GM19438 (cell line): ENCODE data around the gene SKOR1.

Source experiments
- ATAC-seq: cut with Tn5 transposase; IDR thresholded peaks from one replicate; pipeline ENCODE4 v1.9.1; 2021; ENCODE audit warnings: low read depth; ENCODE audit not compliant: unreplicated experiment

The SKOR1 gene

DNA sequence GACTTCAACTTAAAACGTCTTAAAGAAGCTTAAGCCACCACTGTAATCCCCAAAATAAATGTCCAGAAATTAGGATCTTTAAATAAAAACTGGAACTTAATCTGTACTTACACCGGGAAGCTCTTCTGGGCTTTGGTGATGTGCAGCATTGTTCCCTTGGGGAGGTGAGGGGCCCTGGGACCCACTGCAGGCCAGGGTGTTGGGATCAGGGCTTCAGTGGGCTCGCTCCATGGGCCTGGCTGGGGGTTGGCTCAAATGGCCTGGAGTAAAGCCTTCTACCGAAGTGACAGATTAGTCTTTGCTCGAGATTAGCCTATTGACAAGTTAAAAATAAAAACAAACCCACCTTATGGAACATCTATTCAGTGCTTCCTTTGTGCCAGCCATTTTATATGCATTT is 20.7 kb downstream of the SKOR1 start:
- ATAC-seq: no peak

DNA sequence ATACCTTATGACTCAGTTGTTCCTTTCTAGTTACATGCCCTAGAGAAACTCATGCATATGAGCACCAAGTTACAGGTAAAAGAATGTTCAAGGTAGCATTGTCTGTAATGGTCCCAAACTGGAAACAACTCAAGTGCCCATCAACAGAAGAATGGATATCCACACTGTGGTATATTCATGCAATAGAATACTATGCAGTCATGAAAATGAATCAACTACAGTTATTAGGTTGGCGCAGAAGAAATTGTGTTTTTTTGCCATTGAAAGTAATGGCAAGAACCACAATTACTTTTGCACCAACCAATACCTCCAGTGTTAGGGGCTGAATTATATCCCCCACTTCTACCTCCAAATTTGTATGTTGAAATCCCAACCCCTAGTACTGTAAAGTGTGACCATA is 24.2 kb downstream of the SKOR1 start:
- ATAC-seq: no peak

DNA sequence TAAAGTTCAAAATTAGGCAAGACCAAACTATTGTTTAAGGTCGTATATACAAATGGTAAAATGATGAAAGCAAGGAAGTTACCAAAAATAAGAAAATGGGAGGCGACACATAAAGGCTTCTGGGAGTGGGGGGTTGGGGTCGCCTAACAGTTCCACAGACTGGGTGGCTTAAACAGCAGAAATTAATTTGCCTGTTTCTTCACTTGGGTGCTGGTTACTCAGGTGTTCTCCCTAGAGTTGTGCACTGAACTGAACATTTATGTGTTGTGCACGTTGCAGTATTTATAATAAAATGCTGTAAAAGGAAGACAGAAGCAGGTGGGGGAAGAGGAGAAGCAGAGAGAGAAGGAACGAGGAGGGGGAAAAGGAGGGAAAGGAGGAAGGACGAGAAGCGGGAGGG is 25.0 kb downstream of the SKOR1 start:
- ATAC-seq: no peak

DNA sequence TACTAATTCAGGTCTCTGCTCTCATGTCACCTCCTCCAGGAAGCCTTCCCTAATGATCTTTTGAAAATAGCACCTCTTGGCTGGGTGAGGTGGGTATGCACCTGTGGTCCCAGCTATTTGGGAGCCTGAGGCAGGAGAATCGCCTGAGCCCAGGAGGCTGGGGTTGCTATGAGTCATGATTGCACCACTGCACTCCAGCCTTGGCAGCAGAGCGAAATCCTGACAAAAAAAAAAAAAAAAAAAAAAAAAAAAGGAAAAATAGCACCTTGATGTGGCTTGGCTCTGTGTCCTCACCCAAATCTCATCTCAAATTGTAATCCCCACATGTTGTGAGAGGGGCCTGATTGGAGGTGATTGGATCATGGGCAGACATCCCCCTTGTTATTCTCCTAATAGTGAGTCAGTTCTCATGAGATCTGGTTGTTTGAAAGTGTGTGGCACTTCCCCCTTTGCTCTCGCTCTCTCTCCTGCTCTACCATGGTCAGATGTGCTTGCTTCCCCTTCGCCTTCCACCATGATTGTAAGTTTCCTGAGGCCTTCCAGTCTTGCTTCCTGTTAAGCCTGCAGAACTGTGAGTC is 25.8 kb downstream of the SKOR1 start:
- no peak for ATAC-seq

DNA sequence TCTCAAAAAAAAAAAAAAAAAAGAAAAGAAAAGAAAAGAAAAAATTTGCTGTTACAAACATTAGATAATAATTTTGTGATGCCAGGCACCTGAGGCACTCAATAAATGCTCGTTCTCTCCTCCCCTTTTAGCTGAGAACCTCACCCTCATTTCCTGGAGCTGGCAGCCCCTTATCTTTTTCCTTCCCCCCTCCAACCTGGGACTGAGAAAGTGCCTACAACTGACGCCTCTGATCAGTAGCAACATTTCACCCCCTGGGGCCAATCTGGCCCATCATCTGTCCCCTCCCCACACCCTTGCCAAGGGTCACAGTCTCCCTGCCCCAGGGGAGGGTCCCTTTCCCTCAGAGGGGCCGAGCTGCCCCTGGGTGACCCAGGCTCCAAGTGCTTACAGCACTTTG is 27.1 kb downstream of the SKOR1 start:
- no peak for ATAC-seq

DNA sequence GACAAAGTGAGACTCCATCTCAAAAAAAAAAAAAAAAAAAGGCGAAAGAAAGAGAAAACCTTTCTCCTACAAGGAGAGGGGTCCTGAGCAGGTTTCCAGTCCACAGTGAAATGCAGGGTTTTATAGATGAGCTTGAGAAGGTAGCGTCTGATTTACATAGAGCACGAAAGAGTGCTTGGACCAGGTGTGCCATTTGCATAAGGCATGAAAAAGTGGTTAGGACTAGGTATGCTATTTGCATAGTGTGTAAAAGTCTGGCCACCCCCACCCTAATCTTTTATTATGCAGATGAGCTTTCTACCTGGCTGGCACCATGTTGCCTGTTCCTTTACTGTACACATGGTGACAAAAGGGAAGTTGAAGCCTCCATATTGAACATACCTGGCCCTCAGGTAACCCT is 28.1 kb downstream of the SKOR1 start:
- ATAC-seq: no peak

DNA sequence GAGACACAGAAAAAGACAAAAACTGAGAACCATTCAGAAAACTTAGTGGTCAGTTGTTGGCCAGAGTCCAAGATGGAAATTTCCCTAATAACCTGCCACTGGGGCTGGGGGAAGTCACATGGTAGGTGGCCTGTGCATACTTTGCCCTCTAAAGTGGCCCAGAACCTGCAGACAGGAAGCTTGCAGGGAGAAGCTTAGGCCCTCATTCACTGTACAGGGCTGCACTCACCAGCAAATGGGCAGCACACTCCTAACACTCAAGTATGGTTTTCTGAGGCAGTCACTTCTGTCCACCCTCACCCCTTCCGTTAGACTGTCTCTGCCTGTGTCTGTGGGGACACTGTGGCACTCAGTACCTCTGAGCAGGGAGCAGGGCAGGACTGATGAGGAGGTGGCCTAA is 29.0 kb downstream of the SKOR1 start:
- no peak for ATAC-seq

DNA sequence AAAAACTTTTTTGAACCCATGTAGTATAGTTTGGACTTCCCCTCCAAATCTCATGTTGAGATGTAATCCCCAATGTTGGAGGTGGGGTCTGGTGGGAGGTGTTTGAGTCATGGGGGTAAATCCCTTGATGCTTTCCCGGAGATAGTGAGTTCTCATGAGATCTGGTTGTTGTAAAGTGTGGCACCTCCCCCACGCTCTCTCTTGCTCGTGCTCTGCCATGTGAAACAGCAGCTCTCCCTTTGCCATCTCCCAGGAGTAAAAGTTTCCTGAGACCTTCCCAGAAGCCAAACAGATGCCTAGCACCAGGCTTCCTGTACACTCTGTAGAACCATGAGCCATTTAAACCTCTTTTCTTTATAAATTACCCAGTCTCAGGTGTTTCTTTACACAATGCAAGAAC is 30.5 kb downstream of the SKOR1 start:
- no peak for ATAC-seq

DNA sequence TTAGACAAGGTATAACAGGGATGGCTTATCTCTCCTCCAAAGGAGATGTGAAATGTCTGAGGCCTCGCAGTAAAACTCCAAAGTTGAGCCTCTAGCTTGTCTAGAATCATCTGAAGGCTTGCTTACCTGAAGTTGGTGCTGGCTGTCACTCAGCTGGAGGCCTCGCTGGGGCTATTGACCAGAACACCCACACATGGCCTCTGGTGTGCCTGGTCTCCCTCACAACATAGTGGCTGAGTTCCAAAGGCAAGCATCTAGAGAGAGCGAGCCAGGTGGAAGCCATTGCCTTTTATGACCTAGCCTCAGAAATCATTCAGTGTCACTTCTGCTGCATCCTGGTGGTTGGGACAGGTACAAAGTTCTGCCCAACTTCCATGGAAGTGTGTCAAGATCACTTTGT is 31.9 kb downstream of the SKOR1 start:
- ATAC-seq: no peak

DNA sequence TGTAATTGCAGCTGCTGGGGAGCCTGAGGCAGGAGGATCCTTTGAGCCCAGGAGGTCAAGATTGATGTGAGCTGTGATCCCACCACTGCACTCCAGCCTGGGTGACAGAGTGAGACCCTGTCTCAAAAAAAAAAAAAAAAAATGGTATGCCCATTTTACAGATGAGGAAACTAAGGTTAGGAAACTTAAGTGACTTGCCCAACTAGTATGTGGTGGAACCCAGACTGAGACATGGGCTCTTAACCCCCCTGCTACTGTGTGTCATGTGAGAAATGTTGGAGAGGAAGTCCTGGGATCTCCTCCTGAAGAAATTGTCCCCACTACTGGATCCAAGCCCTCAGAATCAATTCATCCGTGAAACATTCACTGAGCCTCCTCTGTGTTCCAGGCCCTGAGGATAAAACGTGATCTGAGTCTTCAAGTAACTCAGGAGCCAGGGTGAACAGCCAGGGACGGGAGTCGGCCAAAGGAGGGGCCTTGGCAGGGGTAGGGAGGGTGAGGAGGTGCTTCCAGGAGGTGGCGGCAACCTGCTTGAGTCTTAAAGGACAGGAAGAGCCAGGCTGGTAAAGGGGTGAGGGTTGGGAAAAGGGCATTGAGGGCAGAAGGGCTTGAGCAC is 34.1 kb downstream of the SKOR1 start:
- ATAC-seq: no peak

DNA sequence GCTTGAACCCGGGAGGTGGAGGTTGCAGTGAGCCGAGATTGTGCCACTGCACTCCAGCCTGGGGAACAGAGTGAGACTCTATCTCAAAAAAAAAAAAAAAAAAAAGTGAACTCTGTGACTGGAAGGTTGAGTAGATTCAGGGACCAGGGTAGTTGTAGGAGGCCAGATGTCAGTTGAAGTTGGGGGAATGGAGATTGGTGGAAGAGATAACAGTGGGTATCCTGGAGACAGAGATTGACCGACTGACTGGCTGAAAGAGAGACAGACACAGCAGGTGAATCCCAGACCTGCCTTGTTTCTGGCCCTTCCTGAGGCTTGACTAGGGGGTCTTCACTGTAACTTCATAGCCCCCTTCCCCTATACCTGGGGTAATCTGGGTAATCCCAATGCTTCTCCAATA is 36.7 kb downstream of the SKOR1 start:
- ATAC-seq: no peak

DNA sequence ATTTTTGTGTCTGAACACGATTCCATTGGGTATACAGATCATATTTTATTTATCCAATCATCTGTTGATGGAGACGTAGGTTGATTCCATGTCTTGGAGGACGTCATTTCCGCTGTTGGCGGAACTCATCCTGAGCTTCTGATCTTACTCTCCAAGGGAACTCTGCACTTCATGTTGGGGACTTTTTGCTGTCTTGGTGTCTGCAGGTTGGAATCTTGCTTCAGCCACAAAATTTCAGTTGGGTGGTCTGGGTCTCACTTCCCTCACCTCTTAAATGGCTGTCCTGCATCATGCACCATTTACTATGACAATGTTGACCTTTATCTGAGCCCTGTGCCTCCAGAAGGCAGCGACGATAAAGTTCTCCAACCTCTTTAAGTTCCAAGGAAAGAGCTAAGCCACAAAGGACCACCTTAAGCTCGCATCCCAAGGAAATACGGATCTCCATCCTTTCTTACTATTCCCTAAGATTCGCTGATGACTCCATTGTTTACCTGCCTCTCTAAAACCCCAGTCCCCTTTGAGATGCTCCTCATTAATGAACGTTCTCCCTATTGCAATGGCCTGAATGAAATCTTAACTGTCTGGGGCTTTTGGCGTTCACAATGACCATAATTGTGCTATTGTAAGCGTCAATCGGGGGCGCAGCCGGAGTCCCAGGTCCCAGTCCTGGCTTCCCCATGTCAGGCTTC is 37.6 kb downstream of the SKOR1 start:
- no peak for ATAC-seq

DNA sequence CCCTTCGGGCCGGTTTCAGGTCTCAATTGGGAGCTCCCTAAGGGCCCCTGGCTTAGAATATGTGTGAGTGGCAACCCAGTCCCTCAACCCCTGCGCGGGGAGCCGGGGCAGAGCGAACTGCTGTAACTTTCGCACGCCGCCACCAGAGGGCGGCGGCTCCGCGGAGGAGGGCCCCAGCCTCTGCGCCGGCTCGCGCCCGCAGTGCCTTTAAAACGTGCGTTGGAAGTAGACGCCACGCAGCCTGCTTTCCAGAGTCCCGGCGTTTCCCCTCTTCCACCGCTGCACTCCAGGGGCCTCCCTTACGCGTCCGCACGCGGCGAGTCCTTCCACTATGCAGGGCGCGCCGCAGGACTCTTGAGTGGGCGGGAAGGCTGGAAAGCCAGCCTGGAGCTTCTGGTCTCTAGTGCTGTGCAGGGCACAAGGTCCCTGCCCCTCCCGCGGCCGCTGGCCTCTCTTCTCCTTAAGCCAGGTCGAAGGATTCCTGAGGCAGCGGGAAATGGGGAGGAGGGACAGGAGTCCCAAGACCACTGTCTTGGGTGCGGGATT is 38.2 kb downstream of the SKOR1 start:
- no peak for ATAC-seq

DNA sequence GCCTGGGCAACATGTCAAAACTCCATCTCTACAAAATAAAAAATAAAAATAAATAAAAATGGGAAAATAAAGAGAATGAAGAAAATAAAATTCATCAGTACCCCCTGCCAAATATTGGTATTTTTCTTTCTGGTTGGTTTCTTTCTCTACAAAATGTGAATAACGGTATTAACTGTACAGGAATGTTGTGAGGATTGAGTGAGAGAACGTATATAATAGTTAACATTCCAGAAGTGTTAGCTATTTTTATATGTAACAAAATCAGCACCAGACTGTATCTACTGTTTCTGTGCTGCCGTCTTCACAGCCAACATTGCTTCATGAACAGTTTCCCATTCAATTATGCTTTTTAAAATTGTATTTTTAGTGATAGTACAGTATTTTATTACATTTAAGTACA is 40.0 kb downstream of the SKOR1 start:
- no peak for ATAC-seq

DNA sequence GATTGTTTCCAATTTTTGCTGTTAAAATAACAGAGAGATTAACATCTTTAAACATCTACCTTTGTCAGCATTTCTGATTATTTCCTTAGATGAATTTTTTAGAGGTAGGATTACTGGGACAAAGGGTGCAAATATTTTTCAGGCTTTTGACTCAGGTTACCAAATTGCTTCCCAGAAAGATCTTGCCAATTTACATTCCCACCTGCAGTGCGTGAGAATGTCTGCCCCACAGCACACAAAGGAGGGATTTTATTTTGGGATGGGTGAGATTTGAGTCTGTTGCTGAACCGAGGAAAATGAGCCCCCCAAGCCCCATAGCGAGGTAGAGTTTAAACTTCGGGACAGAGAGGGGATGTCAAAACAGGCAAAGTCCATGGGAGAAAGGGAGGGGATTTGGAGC is 40.5 kb downstream of the SKOR1 start:
- ATAC-seq: no peak

DNA sequence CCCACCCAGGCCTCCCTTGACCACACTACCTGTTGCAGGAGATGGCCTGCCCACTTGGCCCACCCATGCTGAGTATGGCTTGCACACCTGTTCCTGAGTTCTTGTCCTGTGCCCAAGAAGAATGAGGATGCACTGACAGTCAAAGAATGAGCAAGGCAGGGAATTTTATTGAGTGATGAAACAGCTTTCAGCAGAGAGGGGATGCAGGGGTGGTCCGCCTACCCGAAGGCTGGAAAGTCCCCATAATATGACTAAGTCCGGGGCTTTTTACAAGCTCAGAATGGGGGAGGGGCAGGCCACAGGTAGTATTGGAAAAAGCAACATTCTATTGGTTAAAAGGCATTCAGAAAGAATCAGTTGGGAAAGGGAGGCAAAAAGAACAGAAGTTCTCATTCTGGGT is 44.4 kb downstream of the SKOR1 start:
- no peak for ATAC-seq

DNA sequence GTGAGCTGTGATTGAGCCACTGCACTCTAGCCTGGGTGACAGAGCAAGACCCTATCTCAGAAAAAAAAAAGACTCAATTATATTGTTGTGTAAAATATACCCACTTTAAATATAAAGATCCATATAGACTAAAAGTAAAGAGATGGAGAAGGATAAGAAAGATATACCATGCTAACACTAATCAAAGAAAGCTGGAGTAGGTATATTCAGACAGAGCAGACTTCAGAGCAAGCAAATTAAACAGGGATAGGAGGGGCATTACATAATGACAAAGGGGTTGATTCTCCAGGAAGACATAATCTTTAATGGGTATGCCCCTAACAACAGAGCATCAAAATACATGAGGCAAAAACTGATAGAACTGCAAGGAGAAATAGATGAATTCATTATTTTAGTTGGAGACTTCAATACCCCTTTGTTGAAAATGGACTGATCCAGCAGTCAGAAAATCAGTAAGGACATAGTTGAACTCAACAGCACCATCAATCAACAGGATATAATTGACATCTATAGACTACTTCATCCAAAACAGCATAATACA is 45.6 kb downstream of the SKOR1 start:
- no peak for ATAC-seq

DNA sequence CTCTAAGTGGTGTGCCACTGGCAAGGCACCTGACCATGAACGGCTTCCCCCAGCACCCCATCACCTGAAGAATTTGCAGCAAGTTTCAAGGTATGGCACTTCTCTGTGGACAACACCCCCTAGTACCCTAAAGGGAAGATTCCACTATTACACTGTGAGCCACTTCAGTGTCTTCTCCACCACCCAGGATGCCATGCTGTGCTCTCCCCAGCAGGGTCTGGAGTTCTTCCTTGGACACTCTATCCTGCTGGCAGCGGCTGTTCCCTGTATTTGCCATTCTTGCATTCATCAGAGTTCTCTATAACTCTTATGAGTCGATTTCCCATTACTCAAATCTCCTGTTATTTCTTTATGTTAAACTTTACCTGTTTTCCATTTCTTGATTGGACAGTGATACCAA is 48.5 kb downstream of the SKOR1 start:
- no peak for ATAC-seq

DNA sequence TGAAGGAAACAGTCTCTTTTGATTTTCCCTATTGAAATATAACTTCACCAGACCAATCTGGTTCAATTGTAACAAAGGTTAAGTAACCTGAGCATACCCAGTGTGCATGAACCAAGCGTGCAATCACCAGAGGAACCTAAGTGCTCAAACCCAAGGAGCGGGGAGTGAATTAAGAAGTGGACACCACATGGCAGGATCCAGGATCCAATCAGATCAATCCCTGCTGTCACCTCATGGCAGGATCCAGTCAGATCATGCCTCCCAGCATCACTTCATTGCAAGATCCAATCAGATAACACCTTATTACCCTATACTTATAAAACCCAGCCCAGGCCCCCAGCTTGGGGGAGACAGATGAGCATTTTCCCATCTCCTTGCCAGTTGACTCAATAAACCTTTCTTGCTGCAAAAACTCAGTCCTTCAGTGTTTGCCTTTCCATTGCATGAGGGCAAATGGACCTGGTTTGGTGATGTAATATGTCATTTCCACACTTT is 53.5 kb downstream of the SKOR1 start:
- no peak for ATAC-seq

DNA sequence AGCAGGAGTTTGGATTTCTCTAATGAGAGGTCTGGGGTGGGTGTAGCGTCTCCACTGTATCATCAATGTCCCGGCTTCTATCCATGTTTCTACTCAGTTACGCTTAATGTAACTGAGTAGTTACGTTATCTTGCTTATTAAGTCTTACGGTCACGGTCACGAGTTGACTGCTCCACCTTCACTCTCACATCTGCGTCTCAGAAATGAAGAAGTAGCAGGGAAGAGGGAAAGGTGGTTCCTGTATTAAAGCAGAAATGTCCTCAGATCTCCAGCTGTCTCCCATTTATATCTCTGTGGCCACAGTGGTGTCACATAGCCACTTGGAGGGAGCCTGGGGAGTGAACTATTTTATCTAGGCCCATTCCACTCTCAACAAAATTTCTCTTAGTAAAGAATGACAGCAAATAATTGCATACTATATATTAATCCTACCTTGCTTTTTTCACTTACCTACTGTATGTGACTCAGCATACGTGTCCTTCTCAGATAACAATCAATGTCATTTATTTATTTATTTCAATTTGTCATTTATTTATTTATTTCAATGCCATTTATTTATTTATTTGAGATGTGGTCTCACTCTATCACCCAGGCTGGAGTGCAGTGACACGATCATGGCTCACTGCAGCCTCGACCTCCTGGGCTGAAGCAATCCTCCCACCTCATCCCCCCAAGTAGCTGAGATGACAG is 54.3 kb downstream of the SKOR1 start:
- no peak for ATAC-seq

DNA sequence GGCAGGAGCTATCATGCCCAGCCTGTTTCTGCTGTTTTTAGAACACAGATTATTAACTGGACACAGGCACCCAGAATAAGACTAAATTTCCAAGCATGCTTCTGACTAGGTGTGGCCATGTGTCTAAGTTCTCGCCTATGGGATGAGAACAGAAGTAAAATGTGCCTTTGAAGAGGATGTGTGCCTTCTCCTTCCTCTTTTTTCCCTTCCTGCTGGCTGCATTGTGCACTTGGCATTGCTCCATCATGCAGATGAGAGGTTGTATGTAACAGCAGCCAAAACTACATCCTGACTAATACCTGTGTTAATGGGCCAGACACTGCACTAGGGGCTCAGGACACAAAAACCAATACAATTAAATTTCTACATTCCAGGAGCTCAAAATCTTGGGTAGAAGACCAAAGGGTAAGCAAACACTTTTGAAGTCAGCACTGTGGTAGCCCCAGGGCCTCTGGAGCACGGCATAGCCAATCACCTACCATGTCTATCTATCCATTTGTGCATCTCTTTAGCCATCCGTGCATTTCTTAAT is 55.4 kb downstream of the SKOR1 start:
- ATAC-seq: no peak
